Measurements from ENCODE around the gene CCPG1.

DNA sequence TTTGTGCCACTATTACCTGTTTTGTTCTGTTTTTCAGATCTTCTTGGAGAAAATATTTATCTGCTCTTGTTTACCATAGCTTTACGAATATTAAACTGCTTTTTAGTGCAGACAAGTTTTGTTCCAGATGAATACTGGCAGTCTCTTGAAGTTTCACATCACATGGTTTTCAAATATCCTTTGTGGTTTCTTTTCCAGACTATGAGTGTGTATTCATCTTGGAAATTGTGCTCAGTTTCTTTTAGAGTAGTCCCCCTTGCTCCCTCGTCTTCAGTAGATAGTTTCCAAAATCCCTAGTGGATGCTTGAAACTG is 88.0 kb downstream of the CCPG1 start:
- TF ChIP-seq, protein P1, sequence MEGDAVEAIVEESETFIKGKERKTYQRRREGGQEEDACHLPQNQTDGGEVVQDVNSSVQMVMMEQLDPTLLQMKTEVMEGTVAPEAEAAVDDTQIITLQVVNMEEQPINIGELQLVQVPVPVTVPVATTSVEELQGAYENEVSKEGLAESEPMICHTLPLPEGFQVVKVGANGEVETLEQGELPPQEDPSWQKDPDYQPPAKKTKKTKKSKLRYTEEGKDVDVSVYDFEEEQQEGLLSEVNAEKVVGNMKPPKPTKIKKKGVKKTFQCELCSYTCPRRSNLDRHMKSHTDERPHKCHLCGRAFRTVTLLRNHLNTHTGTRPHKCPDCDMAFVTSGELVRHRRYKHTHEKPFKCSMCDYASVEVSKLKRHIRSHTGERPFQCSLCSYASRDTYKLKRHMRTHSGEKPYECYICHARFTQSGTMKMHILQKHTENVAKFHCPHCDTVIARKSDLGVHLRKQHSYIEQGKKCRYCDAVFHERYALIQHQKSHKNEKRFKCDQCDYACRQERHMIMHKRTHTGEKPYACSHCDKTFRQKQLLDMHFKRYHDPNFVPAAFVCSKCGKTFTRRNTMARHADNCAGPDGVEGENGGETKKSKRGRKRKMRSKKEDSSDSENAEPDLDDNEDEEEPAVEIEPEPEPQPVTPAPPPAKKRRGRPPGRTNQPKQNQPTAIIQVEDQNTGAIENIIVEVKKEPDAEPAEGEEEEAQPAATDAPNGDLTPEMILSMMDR (tag by site-specific recombination; IDR thresholded peaks at IDR 0.05) = no peak
- no peak for TF ChIP-seq YY1 (tag by site-specific recombination; IDR thresholded peaks at IDR 0.05)
- TF ChIP-seq HOXD13 (CRISPR knock-in tag; IDR thresholded peaks at IDR 0.05; ENCODE audit: borderline replicate concordance) = no peak
- TF ChIP-seq, protein P2, sequence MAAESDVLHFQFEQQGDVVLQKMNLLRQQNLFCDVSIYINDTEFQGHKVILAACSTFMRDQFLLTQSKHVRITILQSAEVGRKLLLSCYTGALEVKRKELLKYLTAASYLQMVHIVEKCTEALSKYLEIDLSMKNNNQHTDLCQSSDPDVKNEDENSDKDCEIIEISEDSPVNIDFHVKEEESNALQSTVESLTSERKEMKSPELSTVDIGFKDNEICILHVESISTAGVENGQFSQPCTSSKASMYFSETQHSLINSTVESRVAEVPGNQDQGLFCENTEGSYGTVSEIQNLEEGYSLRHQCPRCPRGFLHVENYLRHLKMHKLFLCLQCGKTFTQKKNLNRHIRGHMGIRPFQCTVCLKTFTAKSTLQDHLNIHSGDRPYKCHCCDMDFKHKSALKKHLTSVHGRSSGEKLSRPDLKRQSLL (tag by site-specific recombination; IDR thresholded peaks at IDR 0.05) = no peak
- no peak for TF ChIP-seq ZNF132 (tag by site-specific recombination; IDR thresholded peaks at IDR 0.05; ENCODE audit: borderline replicate concordance)
- no peak for TF ChIP-seq ZNF23 (tag by site-specific recombination; IDR thresholded peaks at IDR 0.05; ENCODE audit: borderline replicate concordance)
- TF ChIP-seq ZNF76 (tag by site-specific recombination; IDR thresholded peaks at IDR 0.05; ENCODE audit: borderline replicate concordance, low read depth) = no peak
- TF ChIP-seq ZNF350 (tag by site-specific recombination; IDR thresholded peaks at IDR 0.05) = no peak
